ENCODE results near the gene TMOD2.

DNA sequence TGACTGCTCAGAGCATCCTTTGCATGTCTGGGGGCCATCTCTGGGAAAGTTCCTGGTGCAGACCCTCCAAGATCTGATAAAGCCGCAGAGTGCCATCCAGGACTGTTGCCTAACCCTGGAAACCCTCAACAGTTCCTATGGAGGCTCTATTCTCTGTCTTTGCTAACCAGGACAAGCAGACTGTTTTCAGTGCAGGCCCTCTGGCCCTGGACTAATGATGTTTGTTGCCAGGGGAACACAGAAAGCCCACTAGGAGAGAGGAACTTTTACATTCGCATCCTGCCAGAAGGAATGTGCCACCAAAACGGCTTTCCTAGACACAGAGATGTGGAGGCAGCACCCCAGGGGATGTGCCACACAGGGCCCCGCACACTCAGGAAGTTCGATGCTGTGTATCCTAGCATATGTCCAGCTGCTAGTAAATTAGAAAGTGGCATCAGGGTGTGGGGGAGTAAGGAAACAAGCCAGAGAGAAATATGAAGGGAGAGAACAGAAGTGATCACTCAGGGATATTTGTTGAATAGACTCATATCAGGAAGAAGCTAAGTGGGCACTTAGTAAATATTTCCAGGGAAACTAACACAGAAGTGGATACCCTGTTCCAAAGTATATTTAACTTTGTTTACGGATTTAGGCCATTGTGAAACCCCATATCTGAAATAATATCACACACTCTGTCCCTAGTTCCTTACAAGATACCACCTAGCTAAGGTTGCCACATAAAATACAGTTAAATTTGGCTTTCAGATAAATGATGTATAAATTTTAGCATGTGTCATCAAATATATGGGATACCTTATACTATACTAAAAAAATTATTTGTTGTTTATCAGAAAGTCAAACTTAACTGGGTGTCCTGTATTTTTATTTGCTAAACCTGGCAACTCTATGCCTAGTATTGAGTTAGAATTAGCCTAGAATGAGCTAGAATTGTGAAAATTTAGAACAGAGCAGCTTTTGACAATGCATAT lies 48.2 kb downstream of the TMOD2 start:
- no peak for TF ChIP-seq EZH2 (IDR thresholded peaks at IDR 0.05; ENCODE audit: low read depth, unreplicated experiment)
- TF ChIP-seq, protein P1, sequence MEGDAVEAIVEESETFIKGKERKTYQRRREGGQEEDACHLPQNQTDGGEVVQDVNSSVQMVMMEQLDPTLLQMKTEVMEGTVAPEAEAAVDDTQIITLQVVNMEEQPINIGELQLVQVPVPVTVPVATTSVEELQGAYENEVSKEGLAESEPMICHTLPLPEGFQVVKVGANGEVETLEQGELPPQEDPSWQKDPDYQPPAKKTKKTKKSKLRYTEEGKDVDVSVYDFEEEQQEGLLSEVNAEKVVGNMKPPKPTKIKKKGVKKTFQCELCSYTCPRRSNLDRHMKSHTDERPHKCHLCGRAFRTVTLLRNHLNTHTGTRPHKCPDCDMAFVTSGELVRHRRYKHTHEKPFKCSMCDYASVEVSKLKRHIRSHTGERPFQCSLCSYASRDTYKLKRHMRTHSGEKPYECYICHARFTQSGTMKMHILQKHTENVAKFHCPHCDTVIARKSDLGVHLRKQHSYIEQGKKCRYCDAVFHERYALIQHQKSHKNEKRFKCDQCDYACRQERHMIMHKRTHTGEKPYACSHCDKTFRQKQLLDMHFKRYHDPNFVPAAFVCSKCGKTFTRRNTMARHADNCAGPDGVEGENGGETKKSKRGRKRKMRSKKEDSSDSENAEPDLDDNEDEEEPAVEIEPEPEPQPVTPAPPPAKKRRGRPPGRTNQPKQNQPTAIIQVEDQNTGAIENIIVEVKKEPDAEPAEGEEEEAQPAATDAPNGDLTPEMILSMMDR (conservative IDR thresholded peaks at IDR 0.05; ENCODE audit: low read depth in 2 of 2) = no peak
- TF ChIP-seq JUNB (IDR thresholded peaks at IDR 0.05; ENCODE audit: unreplicated experiment) = no peak
- TF ChIP-seq CREB1 (CRISPR knock-in tag; IDR thresholded peaks at IDR 0.05; ENCODE audit: low read depth) = no peak
